PFSK-1 (cell line): ENCODE measurements around the gene FGF9.

Experiments used
- FOXP2 ChIP-seq: optimal IDR thresholded peaks from 2 replicates; pipeline ENCODE3; 2011; ENCODE audit warnings: borderline replicate concordance, control low read depth, inconsistent platforms; ENCODE audit not compliant: insufficient read depth; ENCODE audit errors: extremely low read length, extremely low read depth
- POLR2AphosphoS5 ChIP-seq: IDR thresholded peaks from 2 replicates; pipeline ENCODE4 v1.6.1; 2012; ENCODE audit warnings: low read depth, mild to moderate bottlenecking, control low read depth, low read length, moderate library complexity
- REST ChIP-seq, 2 experiments: IDR thresholded peaks; 2 replicates each; pipeline versions ENCODE4 v1.6.1 to v1.8.0; 2011 to 2012; ENCODE audit warnings: low read depth in 2 of 2, low read length in 2 of 2, control low read depth in 1 of 2, inconsistent platforms in 1 of 2, mild to moderate bottlenecking in 1 of 2, moderate library complexity in 1 of 2; ENCODE audit not compliant: insufficient read depth in 1 of 2
- SIN3A ChIP-seq: IDR thresholded peaks from 2 replicates; pipeline ENCODE4 v1.6.1; 2012; ENCODE audit warnings: mild to moderate bottlenecking, low read length, moderate library complexity, borderline replicate concordance; ENCODE audit not compliant: insufficient read depth
- TAF1 ChIP-seq: IDR thresholded peaks from 2 replicates; pipeline ENCODE4 v1.6.1; 2012; ENCODE audit warnings: low read length, control low read depth, borderline replicate concordance; ENCODE audit not compliant: insufficient read depth

Gene FGF9

GRCh38 chr13:21703846-21704245 lies 33.0 kb downstream of the FGF9 start:
- no peak for TF ChIP-seq POLR2AphosphoS5
- no peak for TF ChIP-seq REST (IDR thresholded peaks at IDR 0.05; ENCODE audit: insufficient read depth in 1 of 2, low read depth in 2 of 2, low read length in 2 of 2)
- TF ChIP-seq TAF1, result no peak
- no peak for TF ChIP-seq SIN3A
- no peak for TF ChIP-seq FOXP2

- TF ChIP-seq FOXP2, result no peak
- no peak for TF ChIP-seq POLR2AphosphoS5
- TF ChIP-seq REST (IDR thresholded peaks at IDR 0.05; ENCODE audit: insufficient read depth in 1 of 2, low read depth in 2 of 2, low read length in 2 of 2), result no peak
- TF ChIP-seq SIN3A, result no peak
- TF ChIP-seq TAF1, result no peak
Observed at GRCh38 chr13:21707586-21707985, 36.7 kb downstream of the FGF9 start.

- TF ChIP-seq FOXP2, result no peak
- TF ChIP-seq REST (IDR thresholded peaks at IDR 0.05; ENCODE audit: insufficient read depth in 1 of 2, low read depth in 2 of 2, low read length in 2 of 2), result no peak
- TF ChIP-seq POLR2AphosphoS5, result no peak
- TF ChIP-seq SIN3A, result no peak
- no peak for TF ChIP-seq TAF1
Observed at GRCh38 chr13:21709697-21710096, 38.8 kb downstream of the FGF9 start.

- TF ChIP-seq POLR2AphosphoS5, result no peak
- TF ChIP-seq FOXP2, result no peak
- no peak for TF ChIP-seq REST (IDR thresholded peaks at IDR 0.05; ENCODE audit: insufficient read depth in 1 of 2, low read depth in 2 of 2, low read length in 2 of 2)
- TF ChIP-seq TAF1, result no peak
- TF ChIP-seq SIN3A, result no peak
Observed at GRCh38 chr13:21710163-21710562, 39.3 kb downstream of the FGF9 start.

GRCh38 chr13:21717817-21718216 lies 46.9 kb downstream of the FGF9 start:
- TF ChIP-seq TAF1 (no peak), SIN3A (no peak), FOXP2 (no peak), REST (IDR thresholded peaks at IDR 0.05; ENCODE audit: insufficient read depth in 1 of 2, low read depth in 2 of 2, low read length in 2 of 2) (no peak), POLR2AphosphoS5 (no peak)
